ENCODE data around the gene SMG9. TPM values are rescaled to one million over a fixed set of nuclear protein-coding genes. Genes with fewer than 3 reads are reported as not detected.

SMG9 gene, protein sequence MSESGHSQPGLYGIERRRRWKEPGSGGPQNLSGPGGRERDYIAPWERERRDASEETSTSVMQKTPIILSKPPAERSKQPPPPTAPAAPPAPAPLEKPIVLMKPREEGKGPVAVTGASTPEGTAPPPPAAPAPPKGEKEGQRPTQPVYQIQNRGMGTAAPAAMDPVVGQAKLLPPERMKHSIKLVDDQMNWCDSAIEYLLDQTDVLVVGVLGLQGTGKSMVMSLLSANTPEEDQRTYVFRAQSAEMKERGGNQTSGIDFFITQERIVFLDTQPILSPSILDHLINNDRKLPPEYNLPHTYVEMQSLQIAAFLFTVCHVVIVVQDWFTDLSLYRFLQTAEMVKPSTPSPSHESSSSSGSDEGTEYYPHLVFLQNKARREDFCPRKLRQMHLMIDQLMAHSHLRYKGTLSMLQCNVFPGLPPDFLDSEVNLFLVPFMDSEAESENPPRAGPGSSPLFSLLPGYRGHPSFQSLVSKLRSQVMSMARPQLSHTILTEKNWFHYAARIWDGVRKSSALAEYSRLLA
- total RNA-seq = 10 to 100 TPM; 16.0 to 22.7 (median 21.1) TPM

DNA sequence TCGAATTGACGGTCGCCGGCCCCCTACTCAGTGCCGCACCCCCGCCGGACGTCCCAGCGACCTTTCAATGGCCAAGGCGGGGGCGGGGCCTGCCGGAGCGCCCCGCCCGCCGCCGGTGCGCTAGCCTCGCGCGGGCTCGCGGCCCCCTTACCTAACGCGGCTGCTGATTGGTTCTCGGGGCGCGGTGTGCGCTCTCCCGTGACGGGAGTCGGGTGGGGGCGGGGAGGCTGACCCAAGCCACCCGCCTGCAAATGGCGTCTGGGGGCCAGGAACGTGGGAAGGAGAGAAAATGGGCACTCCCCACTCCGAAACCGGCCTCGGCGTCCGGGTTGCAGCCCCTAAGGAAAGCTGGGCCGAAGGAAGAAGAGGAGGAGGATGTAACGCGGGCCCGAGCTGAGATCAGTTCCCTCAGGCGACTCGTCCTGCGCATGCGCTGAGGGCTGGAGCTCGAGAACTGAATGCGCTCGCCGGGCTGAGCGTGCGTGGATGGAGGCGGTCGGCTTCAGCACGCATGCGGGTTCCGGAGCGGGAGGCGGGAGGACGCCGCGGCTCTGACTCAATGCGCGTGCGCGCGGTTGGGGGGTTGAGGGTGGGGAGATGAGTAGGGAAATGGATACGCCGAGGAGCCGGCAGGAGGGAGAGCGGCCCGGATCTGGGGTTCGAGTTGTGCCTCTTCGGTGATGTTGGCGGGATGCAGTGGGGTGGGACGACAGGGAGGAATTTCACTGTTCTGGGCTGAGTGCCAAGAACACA, at the start of gene SMG9:
TSS of gene SMG9 (minus strand) at position 460 of the 753 bp plus-strand sequence. CDS start 4,221 bp downstream, outside the sequence.
- no peaks in the 10 kb centered on the region for H3K9me3 ChIP-seq
- peak; percentile 86 for DNase-seq
- peaks cover 8 to 18% (median 16%) of the 10 kb centered on the region in 3 donors for H3K36me3 ChIP-seq
- no peaks in the 10 kb centered on the region for H3K27me3 ChIP-seq
- H3K27ac ChIP-seq = peak within 1 kb of the TSS; percentile 96 to 99 (median 98)
- 0% methylated on average over 31 to 35 of the region's 79 CpGs for WGBS, 2 donors
- TF ChIP-seq, protein P1, sequence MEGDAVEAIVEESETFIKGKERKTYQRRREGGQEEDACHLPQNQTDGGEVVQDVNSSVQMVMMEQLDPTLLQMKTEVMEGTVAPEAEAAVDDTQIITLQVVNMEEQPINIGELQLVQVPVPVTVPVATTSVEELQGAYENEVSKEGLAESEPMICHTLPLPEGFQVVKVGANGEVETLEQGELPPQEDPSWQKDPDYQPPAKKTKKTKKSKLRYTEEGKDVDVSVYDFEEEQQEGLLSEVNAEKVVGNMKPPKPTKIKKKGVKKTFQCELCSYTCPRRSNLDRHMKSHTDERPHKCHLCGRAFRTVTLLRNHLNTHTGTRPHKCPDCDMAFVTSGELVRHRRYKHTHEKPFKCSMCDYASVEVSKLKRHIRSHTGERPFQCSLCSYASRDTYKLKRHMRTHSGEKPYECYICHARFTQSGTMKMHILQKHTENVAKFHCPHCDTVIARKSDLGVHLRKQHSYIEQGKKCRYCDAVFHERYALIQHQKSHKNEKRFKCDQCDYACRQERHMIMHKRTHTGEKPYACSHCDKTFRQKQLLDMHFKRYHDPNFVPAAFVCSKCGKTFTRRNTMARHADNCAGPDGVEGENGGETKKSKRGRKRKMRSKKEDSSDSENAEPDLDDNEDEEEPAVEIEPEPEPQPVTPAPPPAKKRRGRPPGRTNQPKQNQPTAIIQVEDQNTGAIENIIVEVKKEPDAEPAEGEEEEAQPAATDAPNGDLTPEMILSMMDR (IDR thresholded peaks at IDR 0.05) = peak in 1 of 6 experiments; percentile 8
- TF ChIP-seq POLR2A (IDR thresholded peaks at IDR 0.05) = peak in 3 of 4 donors; percentile 45 to 85 (median 69)
- intact Hi-C loops (cut with DNase I) = no loop called here
- H3K4me1 ChIP-seq = peaks cover 35 to 94% (median 51%) of the 10 kb centered on the region in 3 donors
- peak within 1 kb of the TSS; percentile 60 to 78 (median 68) for H3K4me3 ChIP-seq

DNA sequence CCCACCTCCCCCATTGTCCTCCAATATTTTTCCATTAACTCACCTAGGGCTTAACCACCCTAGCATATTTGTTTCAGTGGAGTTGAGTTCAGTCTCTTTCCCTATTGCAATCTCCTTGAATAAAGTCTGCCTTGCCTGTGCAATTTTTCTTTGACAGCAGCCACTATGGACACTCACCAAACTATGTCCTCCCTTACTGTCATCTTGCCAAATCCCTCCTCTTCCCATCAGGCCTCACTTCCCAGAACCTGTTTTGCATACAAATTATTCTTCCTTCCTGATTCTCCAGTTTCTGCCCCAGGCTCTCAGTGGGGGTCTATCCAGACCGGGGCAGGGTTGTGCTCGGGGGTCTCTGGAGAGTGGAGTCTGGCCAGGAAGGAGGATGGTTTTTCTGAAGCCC, 49.7 kb upstream of the SMG9 start:
- Histone ChIP-seq H3K9me3 (no peaks in the 10 kb centered on the region), H3K27me3 (peaks cover 0 to 3% (median 0%) of the 10 kb centered on the region in 4 donors), H3K4me3 (peak overlapping the region in 2 of 4 donors; percentile 6 to 28), H3K36me3 (no peaks in the 10 kb centered on the region), H3K4me1 (peaks cover 3 to 8% (median 6%) of the 10 kb centered on the region in 3 donors), H3K27ac (no peak overlapping the region)
- TF ChIP-seq, protein P1 (IDR thresholded peaks at IDR 0.05) = no peak
- TF ChIP-seq POLR2A (IDR thresholded peaks at IDR 0.05) = no peak
- intact Hi-C loops (cut with DNase I) = no loop called here
- no peak for DNase-seq
- WGBS, 2 donors = 56% methylated on average over 2 of the region's 2 CpGs; no CpG with 5 or more reads in 1 of the 2 donors

DNA sequence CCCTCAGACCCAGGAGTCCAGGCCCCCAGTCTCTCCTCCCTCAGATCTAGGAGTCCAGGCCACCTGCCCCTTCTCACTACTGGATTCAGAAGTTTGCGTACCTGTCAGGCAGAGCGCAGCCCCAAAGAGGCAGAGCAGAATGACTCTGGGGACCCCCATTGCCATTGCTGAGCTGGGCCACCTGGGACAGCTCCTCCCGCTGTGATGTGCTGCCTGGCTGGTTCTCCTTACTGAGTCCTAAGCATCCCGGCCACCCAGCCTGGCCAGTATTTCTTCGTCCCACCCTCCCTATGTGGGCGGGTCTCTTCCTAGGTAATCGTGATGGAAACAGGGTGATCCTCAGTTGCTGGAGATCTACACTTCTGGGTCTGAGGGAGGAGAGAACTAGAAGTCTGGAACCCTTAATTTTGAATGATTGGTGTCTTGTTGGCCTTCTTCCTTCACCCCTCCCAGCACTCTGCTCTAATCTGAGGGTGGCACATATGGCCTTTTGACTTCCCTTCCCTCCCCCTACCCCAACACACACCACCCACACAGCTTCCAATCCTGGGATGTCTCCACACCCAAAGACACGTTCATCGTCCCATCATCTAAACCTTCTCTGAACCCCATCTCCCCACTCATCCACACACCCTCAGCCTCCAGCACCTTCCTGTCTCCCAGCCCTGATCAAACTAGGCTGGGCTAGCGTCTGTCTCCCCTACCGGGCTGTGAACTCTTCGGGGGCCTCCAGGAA, 47.6 kb upstream of the SMG9 start, which contains the start of gene LYPD5:
TSS of gene LYPD5 (minus strand) at position 232 of the 736 bp plus-strand sequence. CDS start at position 165, 67 bp downstream.
- intact Hi-C loops (cut with DNase I) = no loop called here
- no peaks in the 10 kb centered on the region for H3K9me3 ChIP-seq
- no peak within 1 kb of the TSS for H3K27ac ChIP-seq
- no peak for TF ChIP-seq POLR2A (IDR thresholded peaks at IDR 0.05)
- TF ChIP-seq, protein P1 (IDR thresholded peaks at IDR 0.05) = no peak
- peaks cover 11 to 22% (median 13%) of the 10 kb centered on the region in 3 donors for H3K4me1 ChIP-seq
- DNase-seq = no peak
- no peaks in the 10 kb centered on the region for H3K36me3 ChIP-seq
- WGBS, 2 donors = 48 to 79% methylated on average over 10 to 11 of the region's 12 CpGs
- peaks cover 0 to 14% (median 0%) of the 10 kb centered on the region in 4 donors for H3K27me3 ChIP-seq
- H3K4me3 ChIP-seq = no peak within 1 kb of the TSS

DNA sequence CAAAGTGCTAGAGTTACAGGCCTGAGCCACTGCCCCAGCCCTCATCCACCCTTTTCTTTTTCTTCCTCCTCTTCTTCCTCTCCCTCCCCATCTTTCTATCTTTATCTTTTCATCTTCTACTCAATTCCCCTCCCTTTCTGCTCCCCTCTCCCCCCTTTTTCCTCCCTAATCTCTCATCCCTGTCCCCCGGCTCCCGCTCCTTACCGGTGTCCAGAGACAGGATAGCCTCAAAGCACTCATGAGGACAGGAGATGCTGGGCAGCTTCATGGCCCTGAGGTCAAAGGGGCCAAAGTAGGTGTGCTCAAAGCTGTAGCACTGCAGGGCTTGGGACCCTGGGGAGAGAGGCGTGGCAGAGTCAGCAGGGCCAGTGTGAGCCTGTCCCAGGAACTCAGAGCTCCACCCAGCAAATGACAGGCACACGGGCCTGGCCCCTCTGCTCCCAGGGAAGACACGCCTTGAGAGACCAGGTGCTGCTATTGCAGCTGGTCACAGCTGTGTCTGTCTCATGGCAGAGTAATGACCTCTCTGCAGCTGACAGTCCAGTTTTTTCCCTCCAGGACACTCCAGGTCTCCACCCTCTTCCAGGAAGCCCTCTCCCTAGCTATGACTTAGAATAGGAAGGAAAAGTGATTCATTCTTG, 44.9 kb upstream of the SMG9 start:
- no peak for TF ChIP-seq POLR2A (IDR thresholded peaks at IDR 0.05)
- TF ChIP-seq, protein P1 (IDR thresholded peaks at IDR 0.05) = no peak
- Histone ChIP-seq H3K27me3 (peaks cover 0 to 37% (median 0%) of the 10 kb centered on the region in 4 donors), H3K9me3 (no peaks in the 10 kb centered on the region), H3K4me1 (peaks cover 11 to 22% (median 13%) of the 10 kb centered on the region in 3 donors), H3K36me3 (no peaks in the 10 kb centered on the region), H3K27ac (peak overlapping the region; percentile 66 to 80 (median 80)), H3K4me3 (peak overlapping the region in 3 of 4 donors; percentile 42 to 77 (median 57))
- intact Hi-C loops (cut with DNase I) = no loop called here
- WGBS, 2 donors = 27 to 33% methylated on average over 1 to 5 of the region's 6 CpGs
- DNase-seq = no peak

Data from esophagus squamous epithelium (tissue), 5 donors.